Activated CD4-positive, alpha-beta T cell treated with anti-CD3 and anti-CD28 coated beads, Interleukin-2, amount 10 ng/mL, durations not matched to agents 24 days and 14 days (primary cell): ENCODE measurements around the gene ALPG. TPM values are rescaled to one million over a fixed set of nuclear protein-coding genes. Genes with fewer than 3 reads are reported as not detected.
"Not testable (repeated sequence)": the region's sequence is repeated elsewhere in the genome, so short reads cannot be mapped to it uniquely, and the experiment has no call there.

Experiments used
- DNase-seq: peaks from one replicate; pipeline ENCODE4 v3.0.0; 2022
- H3K27ac Mint-ChIP-seq: one replicate; pipeline ENCODE4 v1.8.0; 2022; ENCODE audit warnings: mild to moderate bottlenecking, mixed read lengths
- H3K27me3 Mint-ChIP-seq: one replicate; pipeline ENCODE4 v1.8.0; 2022; ENCODE audit warnings: mixed read lengths
- H3K36me3 Mint-ChIP-seq: one replicate; pipeline ENCODE4 v1.8.0; 2022; ENCODE audit warnings: low read depth, mild to moderate bottlenecking, mixed read lengths
- H3K4me1 Mint-ChIP-seq: one replicate; pipeline ENCODE4 v1.8.0; 2021; ENCODE audit warnings: mixed read lengths
- H3K4me3 Mint-ChIP-seq: one replicate; pipeline ENCODE4 v1.8.0; 2022; ENCODE audit warnings: mild to moderate bottlenecking, moderate library complexity, mixed read lengths
- H3K9me3 Mint-ChIP-seq: one replicate; pipeline ENCODE4 v1.8.0; 2021; ENCODE audit warnings: mixed read lengths
- intact Hi-C: fragments of 100-400 bp; cut with micrococcal nuclease; formaldehyde crosslinking; loops from one replicate; pipeline ENCODE4 v1.15.1; 2023
- total RNA-seq: library from RNA; stranded (reverse); gene quantifications from 2 replicates; pipeline ENCODE4 v1.2.3, GENCODE V29; 2022

ALPG gene
- total RNA-seq = not detected in 2 replicates

DNA sequence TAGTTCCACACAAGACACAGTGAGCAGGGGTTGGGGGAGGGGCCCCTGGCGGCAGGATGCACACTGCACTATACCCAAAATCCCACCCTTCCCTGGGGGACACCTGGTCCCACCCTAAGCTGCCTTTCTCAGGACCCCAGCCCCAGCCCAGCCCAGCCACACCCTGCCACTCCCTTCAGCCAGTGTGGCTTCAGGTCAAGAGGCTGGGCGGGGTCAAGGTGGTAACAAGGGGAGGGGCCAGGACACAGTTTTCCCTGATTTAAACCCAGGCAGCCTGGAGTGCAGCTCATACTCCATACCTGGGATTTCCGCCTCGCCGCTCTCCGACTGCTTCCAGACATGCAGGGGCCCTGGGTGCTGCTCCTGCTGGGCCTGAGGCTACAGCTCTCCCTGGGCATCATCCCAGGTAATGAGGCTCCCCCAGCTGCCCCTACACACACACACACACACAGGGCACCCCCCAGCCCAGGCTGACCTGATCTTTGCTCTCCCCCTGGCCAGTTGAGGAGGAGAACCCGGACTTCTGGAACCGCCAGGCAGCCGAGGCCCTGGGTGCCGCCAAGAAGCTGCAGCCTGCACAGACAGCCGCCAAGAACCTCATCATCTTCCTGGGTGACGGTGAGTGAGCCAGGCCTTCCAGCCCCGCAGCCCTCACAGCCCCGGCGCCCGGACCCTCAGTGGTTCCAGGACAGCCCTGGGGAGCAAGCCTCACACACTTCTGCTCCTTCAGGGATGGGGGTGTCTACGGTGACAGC is at the start of gene ALPG:
ALPG (plus strand) TSS at position 289 of the 755 bp plus-strand sequence; CDS start at position 340, 51 bp downstream.
- H3K36me3 Mint-ChIP-seq = no peaks in the 10 kb centered on the region
- intact Hi-C loops = no loop called here
- no peaks in the 10 kb centered on the region for H3K9me3 Mint-ChIP-seq
- H3K27me3 Mint-ChIP-seq = peaks cover 10% of the 10 kb centered on the region
- H3K4me1 Mint-ChIP-seq = no peaks in the 10 kb centered on the region
- no peak within 1 kb of the TSS for H3K4me3 Mint-ChIP-seq
- H3K27ac Mint-ChIP-seq = no peak within 1 kb of the TSS
- DNase-seq = no peak

DNA sequence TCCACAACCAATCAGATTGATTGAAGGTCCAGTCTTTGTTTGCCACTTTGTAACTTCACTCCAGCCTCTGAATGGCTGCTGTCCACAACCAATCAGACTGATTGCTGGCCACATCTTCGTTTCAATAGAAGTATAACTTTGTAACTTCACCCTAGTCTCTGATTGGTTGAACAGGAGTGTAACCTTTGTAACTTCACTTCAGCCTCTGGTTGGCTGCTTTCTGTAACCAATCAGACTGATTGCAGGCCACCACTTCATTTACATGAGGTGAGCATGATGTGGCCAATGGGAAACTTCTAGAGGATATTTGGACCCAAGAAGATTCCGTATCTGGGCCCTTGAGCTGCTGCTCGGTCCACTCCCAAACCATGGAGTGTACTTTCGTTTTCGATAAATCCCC is 45.0 kb upstream of the ALPG start:
- DNase-seq = no peak
- no peak overlapping the region for H3K27ac Mint-ChIP-seq
- H3K36me3 Mint-ChIP-seq = no peaks in the 10 kb centered on the region
- H3K4me3 Mint-ChIP-seq = no peak overlapping the region
- H3K4me1 Mint-ChIP-seq = peaks cover 18% of the 10 kb centered on the region
- peaks cover 5% of the 10 kb centered on the region for H3K27me3 Mint-ChIP-seq
- intact Hi-C loops = no loop called here
- no peaks in the 10 kb centered on the region for H3K9me3 Mint-ChIP-seq

DNA sequence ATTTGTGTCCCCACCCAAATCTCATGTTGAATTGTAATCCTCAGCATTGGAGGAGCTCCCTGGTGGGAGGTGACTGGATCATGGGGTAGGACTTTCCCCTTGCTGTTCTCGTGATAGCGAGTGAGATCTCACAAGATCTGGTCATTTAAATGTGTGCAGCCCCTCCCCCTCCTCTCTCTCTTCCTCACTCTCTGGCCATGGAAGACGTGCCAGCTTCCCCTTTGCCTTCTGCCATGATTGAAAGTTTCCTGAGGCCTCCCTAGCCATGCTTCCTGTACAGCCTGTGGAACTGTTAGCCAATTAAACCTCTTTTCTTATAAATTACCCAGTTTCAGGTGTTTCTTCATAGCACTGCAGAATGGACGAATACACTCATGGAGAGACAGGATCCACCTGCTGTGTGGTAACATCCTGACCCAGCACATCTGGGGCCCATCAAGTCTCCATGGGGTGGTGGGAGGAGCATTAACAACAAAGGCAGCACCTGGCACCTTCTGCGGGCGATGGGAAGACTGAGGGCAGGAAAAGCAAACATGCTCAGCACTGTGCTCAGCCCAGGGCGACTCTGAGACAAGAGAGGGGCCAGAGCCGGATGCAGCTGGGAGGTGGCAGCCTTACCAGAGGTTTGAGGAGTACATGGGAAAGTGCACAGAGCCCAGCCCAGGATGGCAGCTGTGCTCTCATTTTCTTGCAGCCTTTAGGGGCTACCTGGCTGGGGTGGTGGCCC is 44.3 kb upstream of the ALPG start:
- Mint-ChIP-seq H3K4me3 (no peak overlapping the region), H3K4me1 (peaks cover 18% of the 10 kb centered on the region), H3K36me3 (no peaks in the 10 kb centered on the region), H3K27ac (no peak overlapping the region), H3K9me3 (no peaks in the 10 kb centered on the region), H3K27me3 (peaks cover 3% of the 10 kb centered on the region)
- DNase-seq = no peak
- intact Hi-C loops = no loop called here

DNA sequence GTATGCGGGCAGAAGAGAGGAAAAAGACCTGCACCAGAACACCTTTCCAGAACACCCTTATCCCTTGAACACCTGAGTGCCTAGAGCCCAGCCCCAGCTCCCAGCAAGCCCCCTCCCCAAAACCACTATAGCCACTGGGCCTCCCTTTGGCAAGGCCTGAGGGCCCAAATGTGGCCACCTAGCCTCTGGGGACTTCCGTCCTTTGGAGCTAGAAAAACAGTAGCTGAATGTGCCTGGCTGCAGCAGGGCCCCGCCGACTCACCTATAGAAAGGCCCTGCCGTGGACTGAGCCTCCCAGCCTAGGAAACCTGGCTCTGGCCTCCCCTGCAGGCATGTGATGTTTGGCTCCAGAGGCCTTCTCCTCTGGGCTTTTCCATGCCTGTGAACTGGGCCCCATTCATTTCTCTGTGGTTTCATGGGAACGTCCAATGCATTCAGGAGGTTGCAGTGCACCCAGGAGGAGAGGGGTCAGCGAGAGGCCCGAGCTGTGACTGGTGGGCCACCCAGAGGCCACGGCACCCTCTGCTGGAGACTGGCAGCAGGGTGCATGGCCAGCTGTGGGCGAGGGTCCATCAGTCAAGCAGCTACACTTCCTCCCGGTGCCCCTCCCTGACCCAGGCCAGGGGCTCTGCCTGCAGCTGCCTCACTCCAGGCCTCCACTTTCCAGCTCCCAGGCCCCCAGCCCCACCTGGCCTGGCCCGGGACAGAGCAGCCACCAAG is 43.4 kb upstream of the ALPG start:
- intact Hi-C loops, H3K36me3 Mint-ChIP-seq, H3K9me3 Mint-ChIP-seq, H3K27me3 Mint-ChIP-seq, DNase-seq: not testable (repeated sequence)
- H3K4me3 Mint-ChIP-seq = peak overlapping the region; percentile 88
- H3K27ac Mint-ChIP-seq = peak overlapping the region; percentile 84
- H3K4me1 Mint-ChIP-seq = peaks cover 18% of the 10 kb centered on the region

DNA sequence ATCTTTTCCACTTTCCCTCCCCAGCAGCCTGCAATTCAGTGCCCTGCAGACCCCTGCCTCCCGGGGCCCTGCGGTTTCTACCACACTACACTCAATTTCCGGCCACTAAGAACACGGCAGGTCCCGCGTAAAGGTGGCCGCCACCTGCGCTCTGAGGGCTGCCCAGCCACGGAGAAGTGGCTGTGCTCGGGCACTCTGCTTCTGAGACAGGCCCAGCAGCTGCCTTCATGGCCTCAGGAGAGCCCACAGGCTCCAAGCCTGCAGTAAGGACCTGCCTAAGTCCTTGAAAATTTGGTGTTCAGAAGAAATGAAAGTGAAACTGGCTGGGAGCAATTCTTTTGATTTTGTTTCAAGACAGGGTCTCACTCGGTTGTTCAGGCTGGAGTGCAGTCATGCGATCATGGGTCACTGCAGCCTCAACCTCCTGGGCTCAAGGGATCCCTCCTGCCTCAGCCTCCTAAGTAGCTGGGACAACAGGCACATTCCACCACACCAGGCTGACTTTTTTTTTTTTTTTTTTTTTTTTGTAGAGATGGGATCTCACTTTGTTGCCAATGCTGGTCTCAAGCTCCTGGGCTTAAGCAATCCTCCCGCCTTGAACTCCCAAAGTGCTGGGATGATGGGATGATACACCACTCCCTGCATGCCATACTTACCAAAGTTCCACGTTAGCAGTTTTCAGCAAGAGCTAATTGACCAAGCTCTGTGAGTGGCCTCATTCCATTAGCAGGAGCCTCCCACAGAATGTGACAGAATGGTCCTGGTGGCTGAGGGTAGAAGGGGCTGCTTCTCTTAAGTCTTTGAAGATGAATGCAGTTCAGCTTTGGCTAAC is 42.6 kb upstream of the ALPG start:
- no peaks in the 10 kb centered on the region for H3K9me3 Mint-ChIP-seq

DNA sequence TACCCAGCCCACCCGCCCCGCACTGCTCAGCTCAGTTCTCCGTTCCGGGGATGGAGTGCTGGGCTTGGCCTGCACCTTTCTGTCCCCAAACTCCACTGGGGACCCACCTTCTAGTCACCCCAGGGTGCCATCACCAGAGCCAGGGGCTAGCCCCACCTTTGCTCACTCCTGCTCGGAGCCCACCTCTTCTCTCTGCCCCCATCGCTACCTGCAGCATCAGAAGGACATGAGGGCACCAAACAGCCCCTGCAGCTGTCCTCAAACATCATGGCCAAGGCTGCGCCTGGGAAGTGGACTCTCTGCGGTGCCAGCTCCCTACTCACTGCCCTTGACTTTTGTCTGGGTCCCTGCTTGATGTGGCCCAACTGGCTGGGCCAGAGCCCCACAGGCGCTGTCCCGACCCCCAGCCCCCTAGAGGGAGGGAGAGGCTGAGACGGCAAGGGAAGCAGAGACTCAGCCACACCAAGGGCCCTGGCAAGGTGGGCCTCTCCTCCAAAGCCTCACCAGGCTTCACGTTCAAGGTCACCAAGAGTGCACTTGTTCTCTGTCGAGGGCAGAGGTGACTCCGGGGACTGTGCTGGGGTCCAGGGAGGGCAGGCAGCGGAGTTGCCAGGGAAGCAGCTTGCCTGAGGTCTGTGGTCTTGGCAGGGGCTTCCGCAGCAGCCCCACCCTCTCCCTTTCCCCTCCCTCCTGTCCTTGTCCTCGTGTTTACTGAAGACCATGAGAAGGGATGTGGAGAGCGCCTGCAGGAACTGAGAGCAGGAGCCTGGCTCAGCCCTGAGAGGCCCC is 41.6 kb upstream of the ALPG start:
- H3K36me3 Mint-ChIP-seq, H3K4me3 Mint-ChIP-seq, DNase-seq, intact Hi-C loops, H3K27ac Mint-ChIP-seq, H3K27me3 Mint-ChIP-seq, H3K9me3 Mint-ChIP-seq: not testable (repeated sequence)
- peaks cover 18% of the 10 kb centered on the region for H3K4me1 Mint-ChIP-seq

More for the DNA sequence above, 42.6 kb upstream of the ALPG start:
- intact Hi-C loops = no loop called here
- Mint-ChIP-seq H3K27me3 (no peaks in the 10 kb centered on the region), H3K4me1 (peaks cover 18% of the 10 kb centered on the region), H3K4me3 (peak overlapping the region; percentile 88), H3K27ac (peak overlapping the region; percentile 84), H3K36me3 (no peaks in the 10 kb centered on the region)
- peak; percentile 83 for DNase-seq

DNA sequence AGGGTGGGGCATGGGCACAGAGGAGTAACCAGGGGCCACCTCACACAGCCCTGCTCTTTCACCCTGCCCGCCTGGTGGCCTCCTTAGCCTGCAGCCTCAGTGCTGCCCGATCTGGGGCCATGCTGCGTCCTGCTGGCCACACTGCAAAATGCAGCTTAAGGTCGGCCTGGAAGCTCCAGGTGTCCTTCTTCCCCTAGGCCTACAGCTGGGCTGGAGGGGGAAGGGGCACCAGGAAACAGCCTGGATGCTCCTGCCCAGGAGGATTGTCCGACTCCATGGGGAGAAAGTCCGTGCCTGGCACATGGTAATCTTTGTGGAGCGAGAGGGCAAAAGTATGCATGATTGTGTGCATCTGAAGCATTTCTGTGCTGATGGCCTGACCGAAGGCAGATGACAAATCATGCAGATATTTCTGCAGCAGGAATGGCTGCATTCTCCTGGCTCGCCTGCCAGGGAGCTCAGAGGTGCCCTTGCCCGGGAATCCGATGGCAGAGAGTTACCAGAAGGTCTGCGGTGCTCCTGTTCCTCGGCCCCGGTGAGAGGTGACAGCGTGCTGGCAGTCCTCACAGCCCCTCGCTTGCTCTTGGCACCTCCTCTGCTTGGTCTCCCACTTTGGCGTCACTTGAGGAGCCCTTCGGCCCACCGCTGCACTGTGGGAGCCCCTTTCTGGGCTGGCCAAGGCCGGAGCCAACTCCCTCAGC is 40.9 kb upstream of the ALPG start:
- no peak overlapping the region for H3K4me3 Mint-ChIP-seq
- no peaks in the 10 kb centered on the region for H3K27me3 Mint-ChIP-seq
- no peak overlapping the region for H3K27ac Mint-ChIP-seq
- H3K4me1 Mint-ChIP-seq = peaks cover 18% of the 10 kb centered on the region
- intact Hi-C loops = no loop called here
- H3K36me3 Mint-ChIP-seq = no peaks in the 10 kb centered on the region
- no peaks in the 10 kb centered on the region for H3K9me3 Mint-ChIP-seq
- peak; percentile 78 for DNase-seq

DNA sequence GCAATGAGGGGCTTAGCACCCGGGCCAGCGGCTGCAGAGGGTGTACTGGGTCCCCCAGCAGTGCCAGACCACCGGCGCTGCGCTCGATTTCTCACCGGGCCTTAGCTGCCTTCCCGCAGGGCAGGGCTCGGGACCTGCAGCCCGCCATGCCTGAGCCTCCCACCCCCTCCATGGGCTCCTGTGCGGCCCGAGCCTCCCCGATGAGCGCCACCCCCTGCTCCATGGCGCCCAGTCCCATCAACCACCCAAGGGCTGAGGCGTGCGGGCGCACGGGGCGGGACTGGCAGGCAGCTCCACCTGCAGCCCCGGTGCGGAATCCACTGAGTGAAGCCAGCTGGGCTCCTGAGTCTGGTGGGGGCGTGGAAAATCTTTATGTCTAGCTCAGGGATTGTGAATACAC is 40.2 kb upstream of the ALPG start:
- H3K4me3 Mint-ChIP-seq, H3K27me3 Mint-ChIP-seq, H3K36me3 Mint-ChIP-seq, H3K9me3 Mint-ChIP-seq, intact Hi-C loops, DNase-seq, H3K27ac Mint-ChIP-seq: not testable (repeated sequence)
- H3K4me1 Mint-ChIP-seq = peaks cover 18% of the 10 kb centered on the region

DNA sequence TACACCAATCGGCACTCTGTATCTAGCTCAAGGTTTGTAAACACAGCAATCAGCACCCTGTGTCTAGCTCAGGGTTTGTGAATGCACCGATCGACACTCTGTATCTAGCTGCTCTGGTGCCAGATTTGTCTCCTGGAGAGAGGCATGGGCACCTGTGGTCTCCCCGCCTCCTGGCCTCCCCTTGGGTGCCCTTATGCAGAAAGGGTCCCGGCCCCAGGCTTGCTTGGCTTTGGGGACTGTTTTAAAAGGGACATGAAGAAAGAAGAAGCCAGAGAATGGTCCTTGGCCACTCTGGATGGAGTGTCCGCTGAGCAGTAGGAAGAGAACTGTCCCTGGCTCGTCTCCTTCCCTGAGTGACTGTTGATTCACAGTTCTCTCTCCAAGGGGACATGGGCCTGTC is 39.6 kb upstream of the ALPG start:
- no peaks in the 10 kb centered on the region for H3K27me3 Mint-ChIP-seq
- H3K4me3 Mint-ChIP-seq = no peak overlapping the region
- intact Hi-C loops = no loop called here
- no peaks in the 10 kb centered on the region for H3K36me3 Mint-ChIP-seq
- no peaks in the 10 kb centered on the region for H3K9me3 Mint-ChIP-seq
- no peak overlapping the region for H3K27ac Mint-ChIP-seq
- DNase-seq = no peak
- H3K4me1 Mint-ChIP-seq = peaks cover 18% of the 10 kb centered on the region

DNA sequence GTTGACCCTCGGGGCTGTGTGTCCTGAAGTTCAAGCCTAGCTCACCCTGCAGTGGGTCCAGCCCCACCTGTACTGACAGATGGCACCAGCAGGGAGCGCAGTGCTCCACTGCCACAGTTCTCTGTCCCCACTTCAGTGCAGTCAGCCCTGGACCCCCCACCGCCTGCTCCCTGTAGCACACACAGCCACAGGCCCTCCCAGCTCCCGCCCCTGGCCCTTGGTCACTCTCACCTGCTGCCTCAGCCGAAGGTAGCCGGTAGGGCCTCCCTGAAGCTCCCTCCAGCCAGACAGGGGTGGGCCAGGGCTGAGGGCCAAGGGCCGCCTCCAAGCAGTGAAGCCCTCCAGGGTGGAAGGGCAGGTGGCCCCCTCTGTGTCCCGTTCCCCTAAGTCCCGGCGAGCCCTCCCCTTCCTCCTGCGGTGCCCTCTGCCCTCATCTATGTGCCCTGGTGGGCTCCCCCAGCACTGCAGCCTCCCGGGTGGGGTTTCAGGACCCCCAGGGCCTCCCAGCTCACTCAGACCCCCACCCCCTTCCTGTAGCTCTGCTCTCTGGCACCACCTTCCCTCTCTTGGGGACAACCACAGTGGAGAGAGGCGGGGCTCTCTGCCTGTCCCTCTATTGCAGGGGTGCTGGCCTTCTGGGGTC is 38.9 kb upstream of the ALPG start:
- Mint-ChIP-seq H3K27ac (no peak overlapping the region), H3K4me1 (peaks cover 14% of the 10 kb centered on the region), H3K4me3 (no peak overlapping the region), H3K36me3 (no peaks in the 10 kb centered on the region), H3K27me3 (no peaks in the 10 kb centered on the region), H3K9me3 (no peaks in the 10 kb centered on the region)
- intact Hi-C loops = no loop called here
- DNase-seq = no peak

DNA sequence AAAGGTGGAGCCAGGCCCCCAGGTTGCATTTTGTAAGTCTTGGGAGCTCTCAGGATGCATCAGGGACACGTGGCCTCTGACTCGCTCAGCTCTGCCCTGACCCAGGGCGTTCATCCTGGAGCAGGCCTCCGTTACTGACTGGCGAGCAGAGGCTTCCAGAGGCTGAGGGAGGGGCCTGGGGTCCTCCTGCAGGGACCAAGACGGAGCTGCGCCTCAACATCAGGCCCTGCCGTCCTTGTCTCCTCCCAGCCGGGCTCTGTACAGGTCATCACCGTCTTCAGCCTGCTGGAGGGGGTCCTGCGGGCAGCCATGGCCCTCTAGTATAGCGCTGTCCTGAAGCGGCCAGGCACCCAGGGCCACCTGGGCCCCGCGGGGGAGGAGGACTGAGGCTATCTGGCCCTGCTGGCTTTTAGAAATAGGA is 38.3 kb upstream of the ALPG start:
- Mint-ChIP-seq H3K27me3 (no peaks in the 10 kb centered on the region), H3K4me3 (no peak overlapping the region), H3K36me3 (no peaks in the 10 kb centered on the region), H3K27ac (no peak overlapping the region), H3K4me1 (peaks cover 14% of the 10 kb centered on the region), H3K9me3 (no peaks in the 10 kb centered on the region)
- intact Hi-C loops = no loop called here
- DNase-seq = no peak
